HG03432 (cell line): ENCODE measurements around the gene CA4.

Experiments used
- ATAC-seq: cut with Tn5 transposase; IDR thresholded peaks from one replicate; pipeline ENCODE4 v1.9.1; 2021; ENCODE audit warnings: mild to moderate bottlenecking, moderate library complexity; ENCODE audit not compliant: unreplicated experiment

CA4 gene

DNA sequence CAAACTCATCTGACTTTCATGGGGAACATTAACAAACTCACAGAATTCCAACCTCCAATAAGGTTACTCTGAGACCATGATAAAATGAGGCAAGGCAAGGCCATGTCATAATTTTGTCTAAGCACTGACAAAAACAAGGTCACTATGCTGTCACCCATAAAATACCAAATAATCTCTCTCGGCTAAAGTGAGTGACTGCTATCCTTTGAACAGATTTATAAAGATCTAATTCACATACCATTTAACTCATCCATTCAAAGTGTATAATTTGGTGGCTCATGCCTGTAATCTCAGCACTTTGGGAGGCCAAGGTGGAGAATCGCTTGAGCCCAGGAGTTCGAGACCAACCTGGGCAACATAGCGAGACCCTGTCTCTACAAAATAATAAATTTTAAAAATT is 20.6 kb upstream of the CA4 start:
- ATAC-seq: no peak

DNA sequence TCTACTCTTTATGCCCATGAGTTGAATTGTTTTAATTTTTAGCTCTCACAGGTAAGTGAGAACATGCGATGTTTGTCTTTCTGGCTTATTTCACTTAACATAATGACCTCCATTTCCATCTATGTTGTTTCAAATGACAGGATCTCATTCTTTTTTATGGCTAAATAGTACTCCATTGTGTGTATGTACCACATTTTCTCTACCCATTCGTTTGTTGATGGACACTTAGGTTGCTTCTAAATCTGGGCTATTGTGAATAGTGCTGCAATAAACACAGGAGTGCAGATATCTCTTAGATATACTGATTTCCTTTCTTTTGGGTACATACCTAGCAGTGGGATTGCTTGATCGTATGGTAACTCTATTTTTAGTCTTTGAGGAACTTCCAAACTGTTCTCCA is 19.3 kb upstream of the CA4 start:
- ATAC-seq: no peak

DNA sequence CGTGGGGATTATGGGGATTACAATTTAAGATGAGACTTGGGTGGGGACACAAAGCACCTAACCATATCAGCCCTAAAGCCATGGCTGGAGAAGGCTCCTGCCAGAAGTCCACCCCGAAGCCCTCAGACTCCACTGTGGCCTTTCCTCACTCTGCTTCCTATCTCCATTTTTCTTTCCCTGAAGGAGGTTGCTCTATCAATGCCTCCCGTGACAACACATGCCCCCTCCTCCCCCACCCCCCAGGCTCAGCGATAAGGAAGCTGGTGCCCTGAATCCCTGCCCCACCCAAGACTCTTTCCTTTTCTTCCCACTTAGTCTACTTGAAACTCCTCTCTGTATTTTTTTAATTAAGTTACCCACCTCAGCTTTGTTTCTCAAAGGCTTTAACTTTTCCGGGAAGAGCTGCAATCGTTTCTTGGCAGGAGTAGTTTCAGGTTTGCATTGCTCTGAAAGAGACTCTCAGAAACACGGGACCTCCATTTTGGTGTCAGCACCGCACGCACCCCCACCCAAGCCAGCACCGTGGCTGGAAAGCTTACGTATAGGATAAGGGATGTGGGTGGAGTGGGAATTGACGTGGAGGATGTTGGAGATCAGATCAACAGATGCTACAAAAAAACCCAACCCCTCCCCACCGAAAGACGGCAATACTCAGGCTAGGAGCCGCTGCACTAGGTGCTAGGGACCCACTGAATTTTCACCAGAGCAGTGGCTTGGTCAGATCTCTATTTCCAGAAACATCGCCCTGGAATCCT is 15.2 kb upstream of the CA4 start:
- ATAC-seq: peak; percentile 11

DNA sequence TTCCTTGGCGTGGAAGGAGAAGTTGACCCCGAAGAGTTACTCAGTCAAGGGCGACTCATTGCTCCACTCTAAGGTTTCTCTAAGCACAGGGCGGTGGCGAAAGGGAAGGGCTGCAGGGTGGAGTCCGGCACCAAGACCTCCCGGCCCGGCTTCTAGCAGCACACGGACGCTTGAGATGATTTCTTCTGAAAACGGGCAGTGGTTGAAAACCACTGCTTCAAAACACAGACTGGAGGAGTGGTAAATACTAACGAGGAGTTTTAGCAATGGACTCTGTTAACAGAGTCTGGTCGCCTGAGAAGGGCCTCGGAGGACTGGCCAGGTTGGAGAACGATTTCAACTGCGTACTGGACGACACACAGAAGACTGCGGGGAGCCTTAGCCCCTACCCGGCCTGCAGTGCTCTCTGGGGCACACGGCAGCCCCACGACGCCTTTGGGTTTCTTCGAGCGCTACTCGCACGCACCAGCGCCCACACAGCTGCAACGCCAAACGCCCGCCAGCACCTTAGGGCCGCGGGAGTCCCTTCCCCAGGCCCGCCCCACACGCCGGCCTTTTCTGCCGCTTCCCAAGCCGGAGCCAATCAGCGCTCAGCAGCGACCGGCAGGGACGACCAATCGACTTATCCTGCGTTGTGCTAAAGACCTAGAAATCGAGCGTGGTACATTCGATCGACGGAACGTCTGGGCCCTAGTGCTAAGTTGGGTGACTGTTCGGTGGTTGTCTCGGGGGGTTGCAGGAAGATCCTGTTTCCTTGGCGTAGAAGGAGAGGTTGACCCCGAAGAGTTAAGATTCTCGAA is 14.4 kb upstream of the CA4 start:
- peak; percentile 93 for ATAC-seq

DNA sequence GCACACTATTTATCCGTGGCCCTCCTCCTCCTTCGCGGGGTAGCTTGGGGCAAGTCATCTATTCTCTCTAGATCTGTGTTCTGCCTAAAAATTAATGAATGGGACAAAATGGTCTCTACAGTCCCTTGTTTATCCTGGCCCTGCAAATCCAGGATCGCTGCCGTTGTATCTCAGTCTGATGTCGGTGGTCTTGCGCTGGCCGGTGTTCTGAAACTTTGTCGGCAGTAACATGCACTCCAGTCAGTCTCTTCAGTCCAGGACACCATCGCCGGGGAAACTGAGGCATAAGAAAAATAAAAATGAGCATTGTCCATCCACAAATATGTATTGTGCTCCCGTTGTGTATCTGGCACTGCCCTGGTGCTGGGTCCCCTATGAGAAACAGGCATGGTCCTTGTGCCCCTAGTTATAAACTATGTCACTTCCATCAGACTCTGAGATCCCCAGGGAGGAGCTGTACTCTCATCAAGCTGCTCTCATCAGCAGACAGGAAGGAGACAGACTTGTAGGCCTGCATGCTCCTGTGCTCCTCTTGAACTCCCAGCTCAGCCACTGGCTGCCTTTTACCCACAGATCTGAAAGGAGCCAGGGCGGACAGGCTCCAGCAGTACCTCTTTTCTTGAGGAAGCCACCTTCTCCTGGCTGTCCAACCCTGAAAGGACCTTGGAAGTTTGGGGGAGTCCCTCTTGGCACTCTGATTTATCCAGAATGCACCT is 13.7 kb upstream of the CA4 start:
- ATAC-seq: no peak

GRCh38 chr17:60137731-60138130 is 12.0 kb upstream of the CA4 start:
- no peak for ATAC-seq

DNA sequence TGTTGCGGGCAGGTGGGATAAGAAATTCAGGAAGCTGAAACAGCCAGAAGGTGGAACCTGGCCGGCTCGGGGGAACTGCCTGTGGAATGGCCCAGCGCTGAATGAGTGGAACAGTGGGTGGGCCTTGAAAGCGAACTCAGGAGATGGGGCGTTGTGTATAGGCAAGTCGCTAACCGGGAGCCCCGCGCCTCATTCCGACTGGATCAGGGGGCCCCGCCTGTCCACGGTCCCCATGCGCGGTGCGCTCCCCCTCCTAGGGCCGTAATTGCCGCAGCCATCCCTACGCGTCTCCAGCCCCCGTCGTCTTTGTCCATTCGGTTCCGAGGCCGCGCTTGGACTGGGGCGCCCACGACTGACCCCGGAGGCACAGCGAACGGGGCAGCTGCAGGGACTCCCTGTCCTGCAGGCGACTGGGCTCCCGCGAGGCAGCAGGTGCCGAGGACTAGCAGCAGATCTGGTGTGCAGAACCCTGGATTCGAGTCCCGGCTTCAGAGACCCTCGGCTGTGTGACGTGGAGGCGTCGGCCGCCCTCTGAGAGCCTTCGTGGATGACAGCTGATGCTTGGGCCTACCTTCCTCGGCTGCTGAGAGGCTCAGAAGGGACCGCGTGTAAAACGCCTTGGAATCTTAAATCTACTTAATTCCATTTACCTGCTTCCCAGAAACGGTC is 10.9 kb upstream of the CA4 start:
- ATAC-seq: no peak

DNA sequence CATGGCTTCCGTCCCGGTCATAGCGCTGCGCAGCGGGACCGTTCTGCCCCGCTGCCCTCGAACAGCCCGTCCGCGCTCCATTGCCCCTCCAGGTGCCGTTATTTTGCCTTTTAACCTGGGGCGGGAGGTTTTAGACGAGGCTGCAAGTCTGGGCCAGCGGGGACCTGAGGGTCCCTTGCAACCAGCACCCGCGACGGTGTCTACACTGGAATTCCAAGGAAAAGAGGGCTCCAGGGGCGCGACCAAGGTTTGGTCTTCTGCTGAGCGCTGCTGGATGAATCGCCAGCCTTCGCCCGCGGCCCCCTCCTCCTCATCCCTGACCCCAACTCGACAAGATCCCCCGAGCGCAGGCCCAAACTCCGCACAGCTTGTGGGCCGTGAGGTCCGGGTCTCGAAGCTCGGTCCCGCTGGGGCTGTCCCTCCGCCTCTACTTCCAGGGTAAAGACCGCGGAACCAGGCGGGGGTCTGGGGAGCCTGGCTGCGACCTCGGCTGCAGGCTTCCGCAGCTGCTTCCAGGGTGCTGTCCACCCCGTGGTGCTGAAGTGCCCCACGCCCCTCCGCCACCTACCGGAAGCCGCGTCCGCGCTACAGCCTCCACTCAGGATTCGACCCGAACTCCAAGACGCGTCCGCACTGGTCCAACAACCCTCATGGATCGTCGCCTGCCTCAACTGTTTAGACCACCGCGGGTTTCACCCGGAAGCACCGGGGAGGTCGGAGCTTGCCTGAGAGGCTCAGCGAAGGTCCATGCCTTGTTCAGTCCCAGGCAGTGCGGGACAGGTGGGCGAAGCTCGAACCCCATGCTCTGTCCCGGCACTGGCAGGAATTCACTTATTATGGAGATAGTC is 10.1 kb upstream of the CA4 start:
- ATAC-seq: no peak

- ATAC-seq: no peak
Measured at GRCh38 chr17:60141111-60142018, 8.4 kb upstream of the CA4 start.

GRCh38 chr17:60142872-60143499 is 6.8 kb upstream of the CA4 start:
- ATAC-seq: peak; percentile 74

DNA sequence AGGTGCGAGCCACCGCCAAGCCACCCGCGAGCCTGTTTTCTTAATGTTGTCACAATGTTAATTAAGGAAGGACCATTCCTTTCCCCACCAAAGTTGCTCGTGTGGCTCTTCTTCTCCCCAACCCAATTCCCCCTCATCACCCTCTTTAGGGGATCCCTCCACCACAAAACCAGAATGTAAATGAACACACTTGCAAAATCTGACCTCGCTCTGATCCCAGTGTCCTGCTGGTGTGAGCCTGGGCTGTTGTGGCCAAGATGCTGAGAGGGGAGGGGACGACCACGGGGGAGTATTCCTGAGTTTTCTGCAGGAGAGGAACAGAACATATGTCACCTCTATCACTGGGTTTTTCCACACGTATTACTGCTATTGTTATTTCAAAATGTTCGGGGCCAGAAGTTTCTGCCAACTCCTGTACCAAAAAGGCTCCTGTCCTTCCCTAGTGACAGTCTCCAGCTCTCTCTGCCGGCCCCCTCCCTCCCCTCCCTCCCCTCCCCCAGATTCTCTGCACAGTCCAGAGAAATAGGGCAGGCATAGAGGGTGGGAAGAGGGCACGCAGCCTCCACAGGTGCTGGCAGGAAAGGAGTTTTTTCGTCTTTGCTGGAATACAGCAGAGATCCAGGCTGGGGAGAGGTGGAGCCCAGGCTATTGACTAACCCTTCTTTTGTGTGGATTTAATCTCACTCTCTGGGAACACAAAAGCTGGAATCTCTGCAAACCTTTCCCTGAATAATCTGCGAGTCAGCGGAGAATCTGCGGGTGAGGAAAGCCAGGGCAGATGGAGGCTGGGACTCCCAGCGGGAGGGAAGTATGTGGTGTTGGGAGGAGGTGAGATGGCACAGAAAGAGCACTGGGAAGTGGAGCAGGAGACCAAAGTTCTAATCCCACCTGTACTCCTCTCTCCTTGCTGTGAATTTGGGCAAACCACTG is 4.5 kb upstream of the CA4 start:
- no peak for ATAC-seq

- no peak for ATAC-seq
Measured at GRCh38 chr17:60146206-60146605, 3.6 kb upstream of the CA4 start.

DNA sequence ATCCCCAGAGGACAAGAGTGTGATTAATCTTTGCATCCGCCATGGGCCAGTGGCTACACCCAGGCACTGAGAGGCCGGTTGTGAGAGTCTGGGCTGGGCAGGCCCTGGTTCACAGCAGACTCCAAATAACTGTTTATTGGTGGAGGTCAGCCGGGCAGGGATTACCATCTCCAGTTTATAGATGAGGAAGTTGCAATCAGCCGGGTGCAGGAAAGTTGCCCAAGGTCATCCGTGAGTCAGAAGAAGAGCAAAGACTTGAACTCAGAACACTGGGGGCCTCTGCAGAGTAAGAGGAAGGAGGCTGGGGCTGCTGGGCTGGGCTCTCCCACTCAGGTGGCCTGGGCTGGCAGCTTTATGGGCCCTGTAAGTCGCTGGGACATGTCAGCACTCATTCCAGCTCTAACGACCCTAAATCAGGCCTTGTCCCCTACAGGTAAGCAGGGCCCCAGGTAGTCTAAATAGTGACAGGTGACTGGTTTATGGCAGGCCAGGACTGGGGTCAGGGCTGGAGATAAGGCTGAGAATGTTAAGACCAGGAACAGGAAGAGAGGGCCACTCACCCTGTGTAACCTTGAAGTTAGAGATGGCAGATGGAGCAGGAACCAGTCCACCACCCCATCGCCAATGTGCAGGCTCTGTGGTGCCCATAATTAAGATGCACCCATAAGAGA is 2.1 kb upstream of the CA4 start:
- no peak for ATAC-seq

GRCh38 chr17:60148373-60148772 is 1.4 kb upstream of the CA4 start:
- no peak for ATAC-seq

DNA sequence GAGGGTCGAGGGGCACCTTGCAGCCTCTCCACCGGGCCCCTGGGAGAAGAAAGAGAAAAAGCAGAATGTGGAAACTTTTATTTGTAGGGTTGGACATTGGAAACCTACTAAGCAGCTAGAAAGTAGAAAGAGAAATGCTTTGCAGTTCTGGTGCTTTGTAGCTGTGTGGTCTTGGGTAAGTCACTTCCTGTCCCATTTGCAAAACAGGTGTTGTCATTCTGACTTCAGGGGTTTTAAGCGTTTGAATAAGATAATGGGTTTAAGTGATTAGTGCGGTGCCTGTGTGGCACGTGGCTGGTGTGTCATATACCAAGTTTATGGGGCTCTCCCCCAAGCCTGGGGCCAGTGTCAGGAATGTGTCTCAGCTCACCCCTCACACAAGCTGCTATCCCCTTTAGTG is 1.6 kb downstream of the CA4 start:
- ATAC-seq: no peak

DNA sequence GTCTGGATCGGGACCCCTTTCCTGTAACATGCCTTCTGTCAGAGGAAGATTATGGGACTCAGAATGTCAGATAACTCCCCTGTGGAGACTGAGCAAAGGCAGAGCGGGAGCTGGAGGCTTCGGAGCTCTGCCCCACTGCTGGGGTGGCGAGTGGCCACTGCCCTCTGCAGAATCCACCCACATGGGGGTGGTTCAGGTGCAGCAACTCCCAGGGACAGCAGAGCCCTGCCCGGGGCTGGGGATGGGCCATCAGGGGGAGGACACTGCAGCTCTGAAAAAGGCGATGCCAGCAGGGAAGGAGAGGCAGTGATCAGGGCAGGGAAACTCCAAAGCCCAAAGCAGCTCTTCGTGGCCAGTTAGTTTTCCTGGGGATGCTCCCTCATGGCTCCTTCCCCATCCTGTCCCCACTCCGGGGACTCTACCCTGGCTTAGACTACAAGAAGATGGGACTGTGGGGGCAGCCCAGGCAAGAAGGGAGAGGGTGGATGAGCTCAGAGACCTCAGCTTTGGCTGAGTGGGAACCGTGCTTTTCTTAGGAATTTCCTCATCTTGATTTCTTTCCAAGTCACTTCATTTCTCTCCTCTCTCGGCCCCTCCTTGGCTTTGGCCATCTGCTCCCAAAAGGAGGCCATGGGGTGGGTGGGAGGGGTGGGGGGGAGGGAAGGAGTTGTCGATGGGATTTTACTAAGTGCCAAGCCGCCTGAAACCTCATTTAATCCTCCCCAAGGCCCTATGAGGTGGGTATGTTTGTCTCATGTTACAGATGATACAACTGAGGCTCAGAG is 4.0 kb downstream of the CA4 start:
- ATAC-seq: no peak
